Breast epithelium (tissue), 3 donors: ENCODE data around the gene EZH1.

Source experiments
- CTCF ChIP-seq, 3 donors: fragments of 450-650 bp; IDR thresholded peaks; one replicate each; pipeline ENCODE4 v1.5.1; 2016 to 2017; ENCODE audit warnings: antibody characterized with exemption in 3 of 3, mild to moderate bottlenecking in 3 of 3, moderate library complexity in 3 of 3
- POLR2AphosphoS5 ChIP-seq, 3 donors: sonication (generic); formaldehyde crosslinking; IDR thresholded peaks; one replicate each; pipeline ENCODE4 v1.6.1; 2017; ENCODE audit warnings: antibody characterized with exemption in 3 of 3

GRCh38 chr17:42723636-42724035 is 21.2 kb downstream of the EZH1 start:
- TF ChIP-seq POLR2AphosphoS5 (IDR thresholded peaks at IDR 0.05) (no peak), CTCF (IDR thresholded peaks at IDR 0.05) (no peak)
